Endothelial cell (in vitro differentiated cells): ENCODE data around the gene HRK. TPM values are rescaled to one million over a fixed set of nuclear protein-coding genes. Genes with fewer than 3 reads are reported as not detected.

Source experiments
- DNase-seq: peaks from one replicate; pipeline ENCODE4 v3.0.0; 2021; ENCODE audit warnings: low spot score
- H3K27ac Mint-ChIP-seq: one replicate; pipeline ENCODE4 v1.8.0; 2021; ENCODE audit warnings: mixed read lengths, inconsistent platforms; ENCODE audit not compliant: unreplicated experiment
- H3K27me3 Mint-ChIP-seq: one replicate; pipeline ENCODE4 v1.8.0; 2021; ENCODE audit warnings: mild to moderate bottlenecking, moderate library complexity, mixed read lengths, inconsistent platforms; ENCODE audit not compliant: unreplicated experiment
- H3K36me3 Mint-ChIP-seq: one replicate; pipeline ENCODE4 v1.8.0; 2021; ENCODE audit warnings: mild to moderate bottlenecking, low read depth, mixed read lengths, inconsistent platforms; ENCODE audit not compliant: unreplicated experiment
- H3K4me1 Mint-ChIP-seq: one replicate; pipeline ENCODE4 v1.8.0; 2021; ENCODE audit warnings: mild to moderate bottlenecking, mixed read lengths, inconsistent platforms; ENCODE audit not compliant: unreplicated experiment
- H3K4me3 Mint-ChIP-seq: one replicate; pipeline ENCODE4 v1.8.0; 2021; ENCODE audit warnings: mild to moderate bottlenecking, mixed read lengths, inconsistent platforms; ENCODE audit not compliant: unreplicated experiment
- H3K9me3 Mint-ChIP-seq: one replicate; pipeline ENCODE4 v1.8.0; 2021; ENCODE audit warnings: mixed read lengths, inconsistent platforms; ENCODE audit not compliant: unreplicated experiment
- CTCF ChIP-seq: fragments of 200-600 bp; sonication (generic); IDR thresholded peaks from one replicate; pipeline ENCODE4 v1.5.0; 2021; ENCODE audit warnings: antibody characterized with exemption; ENCODE audit not compliant: unreplicated experiment
- total RNA-seq: library from RNA; stranded (reverse); fragmentation: NEBNext Ultra II Directional; extraction: Animal tissue kit (Norgen Biotek cat#: 25700); gene quantifications from one replicate; pipeline ENCODE4 v1.2.1, GENCODE V29; 2021; ENCODE audit not compliant: unreplicated experiment

Gene HRK
- total RNA-seq, 1 donor from 2014 or later = 0.10 TPM

GRCh38 chr12:116862167-116862566, 19.1 kb downstream of the HRK start:
- Mint-ChIP-seq H3K9me3 (no peaks in the 10 kb centered on the region), H3K27me3 (peaks cover 7% of the 10 kb centered on the region), H3K4me3 (no peak overlapping the region), H3K36me3 (no peaks in the 10 kb centered on the region), H3K27ac (peak overlapping the region; percentile 20), H3K4me1 (no peaks in the 10 kb centered on the region)
- TF ChIP-seq CTCF = no peak
- DNase-seq = no peak

GRCh38 chr12:116861320-116861719, 19.9 kb downstream of the HRK start:
- no peak overlapping the region for H3K27ac Mint-ChIP-seq
- H3K27me3 Mint-ChIP-seq = peaks cover 3% of the 10 kb centered on the region
- no peaks in the 10 kb centered on the region for H3K36me3 Mint-ChIP-seq
- H3K9me3 Mint-ChIP-seq = no peaks in the 10 kb centered on the region
- no peak overlapping the region for H3K4me3 Mint-ChIP-seq
- no peaks in the 10 kb centered on the region for H3K4me1 Mint-ChIP-seq
- no peak for DNase-seq
- no peak for TF ChIP-seq CTCF

- Mint-ChIP-seq H3K4me1 (no peaks in the 10 kb centered on the region), H3K27me3 (peaks cover 3% of the 10 kb centered on the region), H3K9me3 (no peaks in the 10 kb centered on the region), H3K4me3 (no peak overlapping the region), H3K27ac (no peak overlapping the region), H3K36me3 (no peaks in the 10 kb centered on the region)
- no peak for DNase-seq
- no peak for TF ChIP-seq CTCF
These were observed 21.0 kb downstream of the HRK start for GRCh38 chr12:116860263-116860662.

- Mint-ChIP-seq H3K9me3 (no peaks in the 10 kb centered on the region), H3K4me3 (no peak overlapping the region), H3K36me3 (no peaks in the 10 kb centered on the region), H3K4me1 (no peaks in the 10 kb centered on the region), H3K27ac (no peak overlapping the region), H3K27me3 (peaks cover 7% of the 10 kb centered on the region)
- no peak for TF ChIP-seq CTCF
- DNase-seq = no peak
These were observed 22.2 kb downstream of the HRK start for GRCh38 chr12:116859079-116859478.

GRCh38 chr12:116856729-116857128, 24.5 kb downstream of the HRK start:
- H3K36me3 Mint-ChIP-seq = no peaks in the 10 kb centered on the region
- no peak for TF ChIP-seq CTCF
- H3K4me1 Mint-ChIP-seq = no peaks in the 10 kb centered on the region
- peaks cover 7% of the 10 kb centered on the region for H3K27me3 Mint-ChIP-seq
- H3K9me3 Mint-ChIP-seq = no peaks in the 10 kb centered on the region
- H3K4me3 Mint-ChIP-seq = no peak overlapping the region
- H3K27ac Mint-ChIP-seq = no peak overlapping the region
- no peak for DNase-seq
